GM19351 (cell line): ENCODE results near the gene LCNL1.

ENCODE experiments used
- ATAC-seq: cut with Tn5 transposase; IDR thresholded peaks from one replicate; pipeline ENCODE4 v1.9.1; 2021; ENCODE audit warnings: mild to moderate bottlenecking, moderate library complexity; ENCODE audit not compliant: unreplicated experiment

The LCNL1 gene

GRCh38 chr9:136982232-136983051 is at the start of gene LCNL1:
TSS of gene LCNL1 (plus strand) at chr9:136982993. CDS start at chr9:136983587, 594 bp downstream.
- no peak for ATAC-seq

GRCh38 chr9:136934277-136934676 is 48.5 kb upstream of the LCNL1 start:
- ATAC-seq = no peak

GRCh38 chr9:136935651-136936050 is 47.1 kb upstream of the LCNL1 start:
- no peak for ATAC-seq

GRCh38 chr9:136936645-136937170 is 46.1 kb upstream of the LCNL1 start:
- ATAC-seq = no peak

GRCh38 chr9:136937186-136938001 is 45.4 kb upstream of the LCNL1 start:
- ATAC-seq = no peak

- no peak for ATAC-seq
Measured at GRCh38 chr9:136939431-136939995, 43.3 kb upstream of the LCNL1 start.

- ATAC-seq = no peak
Measured at GRCh38 chr9:136939996-136940525, 42.7 kb upstream of the LCNL1 start.

GRCh38 chr9:136940526-136941230 is 42.1 kb upstream of the LCNL1 start:
- no peak for ATAC-seq

- no peak for ATAC-seq
Measured at GRCh38 chr9:136941231-136942111, 41.3 kb upstream of the LCNL1 start.

GRCh38 chr9:136942112-136942880 is 40.5 kb upstream of the LCNL1 start:
- no peak for ATAC-seq

GRCh38 chr9:136942881-136943230 is 39.9 kb upstream of the LCNL1 start:
- ATAC-seq = no peak

GRCh38 chr9:136943291-136944211 is 39.2 kb upstream of the LCNL1 start:
- ATAC-seq = peak; percentile 13

- ATAC-seq = peak; percentile 43
Measured at GRCh38 chr9:136944212-136944518, 38.6 kb upstream of the LCNL1 start.

GRCh38 chr9:136944519-136945332 is 38.1 kb upstream of the LCNL1 start, which contains the start of the genes C8G and FBXW5:
TSS of gene C8G (plus strand) at chr9:136945243. CDS start at chr9:136945321, 78 bp downstream.
TSS of gene FBXW5 (minus strand) at chr9:136944738. CDS start at chr9:136944083, 655 bp downstream.
- peak; percentile 75 for ATAC-seq

- ATAC-seq = no peak
Measured at GRCh38 chr9:136945333-136946227, 37.2 kb upstream of the LCNL1 start.
